Measurements from ENCODE around the gene ITPR3.

The ITPR3 gene

GRCh38 chr6:33633462-33634158 is 12.5 kb downstream of the ITPR3 start:
- peak in 33 of 51 donors; percentile 4 to 72 (median 31) for DNase-seq

GRCh38 chr6:33634161-33634727 is 13.1 kb downstream of the ITPR3 start:
- DNase-seq, result no peak

- DNase-seq, result no peak
Observed at GRCh38 chr6:33634946-33635345, 13.8 kb downstream of the ITPR3 start.

- no peak for DNase-seq
Observed at GRCh38 chr6:33636655-33637054, 15.5 kb downstream of the ITPR3 start.

- no peak for DNase-seq
Observed at GRCh38 chr6:33638556-33638955, 17.4 kb downstream of the ITPR3 start.

GRCh38 chr6:33639559-33639958 is 18.4 kb downstream of the ITPR3 start:
- no peak for DNase-seq

GRCh38 chr6:33640361-33640760 is 19.2 kb downstream of the ITPR3 start:
- no peak for DNase-seq

GRCh38 chr6:33641144-33641543 is 20.0 kb downstream of the ITPR3 start:
- DNase-seq, result no peak

- DNase-seq, result peak in 1 of 51 donors; percentile 6
Observed at GRCh38 chr6:33641602-33642001, 20.5 kb downstream of the ITPR3 start.

GRCh38 chr6:33642897-33643296 is 21.8 kb downstream of the ITPR3 start:
- DNase-seq, result no peak

GRCh38 chr6:33651403-33651802 is 30.3 kb downstream of the ITPR3 start:
- DNase-seq, result no peak

- no peak for DNase-seq
Observed at GRCh38 chr6:33652002-33652401, 30.9 kb downstream of the ITPR3 start.

- no peak for DNase-seq
Observed at GRCh38 chr6:33654831-33655554, 33.9 kb downstream of the ITPR3 start.

GRCh38 chr6:33656844-33657243 is 35.7 kb downstream of the ITPR3 start:
- DNase-seq, result no peak

- no peak for DNase-seq
Observed at GRCh38 chr6:33658982-33659689, 38.0 kb downstream of the ITPR3 start.

GRCh38 chr6:33659986-33660385 is 38.9 kb downstream of the ITPR3 start:
- DNase-seq, result no peak

- DNase-seq, result no peak
Observed at GRCh38 chr6:33661106-33661838, 40.1 kb downstream of the ITPR3 start.

- no peak for DNase-seq
Observed at GRCh38 chr6:33662318-33662717, 41.2 kb downstream of the ITPR3 start.

GRCh38 chr6:33663028-33663427 is 41.9 kb downstream of the ITPR3 start:
- no peak for DNase-seq

- DNase-seq, result no peak
Observed at GRCh38 chr6:33663727-33664449, 42.8 kb downstream of the ITPR3 start.
